Activated naive CD8-positive, alpha-beta T cell treated with anti-CD3 and anti-CD28 coated beads, Interleukin-2, amount 10 ng/mL, durations not matched to agents 7 days and 5 days (primary cell): Measurements from ENCODE around the gene MINDY1. TPM values are rescaled to one million over a fixed set of nuclear protein-coding genes. Genes with fewer than 3 reads are reported as not detected.

Experiments used
- ATAC-seq: fragments of 150-1000 bp; cut with Tn5 transposase; one replicate; pipeline ENCODE4 v1.10.0; 2021; ENCODE audit warnings: low read depth, moderate library complexity
- POLR2A ChIA-PET: fragments of 350-600 bp; sonication (Branson Sonifier 250); formaldehyde crosslinking; loops from one replicate; lab custom pipeline; 2021; ENCODE audit warnings: antibody characterized with exemption; lab: Charles Lee
- DNase-seq: peaks from one replicate; pipeline ENCODE4 v3.0.0; 2021
- H3K27ac Mint-ChIP-seq: one replicate; pipeline ENCODE4 v1.8.0; 2022; ENCODE audit warnings: mild to moderate bottlenecking, mixed read lengths
- H3K27me3 Mint-ChIP-seq: one replicate; pipeline ENCODE4 v1.8.0; 2022; ENCODE audit warnings: mild to moderate bottlenecking, moderate library complexity, mixed read lengths
- H3K36me3 Mint-ChIP-seq: one replicate; pipeline ENCODE4 v1.8.0; 2021; ENCODE audit warnings: mild to moderate bottlenecking, mixed read lengths
- H3K4me1 Mint-ChIP-seq: one replicate; pipeline ENCODE4 v1.8.0; 2021; ENCODE audit warnings: mixed read lengths
- H3K4me3 Mint-ChIP-seq: one replicate; pipeline ENCODE4 v1.8.0; 2022; ENCODE audit warnings: mild to moderate bottlenecking, moderate library complexity, mixed read lengths
- H3K9me3 Mint-ChIP-seq: one replicate; pipeline ENCODE4 v1.8.0; 2021; ENCODE audit warnings: mixed read lengths
- total RNA-seq, 2 experiments: library from RNA; stranded (reverse); gene quantifications; one replicate each; pipeline ENCODE4 v1.2.3, GENCODE V29; 2021

MINDY1 gene
- total RNA-seq, 2 experiments from 2014 or later = 11.5 to 12.7 TPM

- no peaks in the 10 kb centered on the region for H3K27me3 Mint-ChIP-seq
- peaks cover 8% of the 10 kb centered on the region for H3K4me1 Mint-ChIP-seq
- POLR2A ChIA-PET = no interaction called here
- H3K9me3 Mint-ChIP-seq = no peaks in the 10 kb centered on the region
- no peak for DNase-seq
- H3K36me3 Mint-ChIP-seq = peaks cover 15% of the 10 kb centered on the region
- ATAC-seq = no peak
- H3K27ac Mint-ChIP-seq = no peak overlapping the region
- no peak overlapping the region for H3K4me3 Mint-ChIP-seq
Observed at GRCh38 chr1:151039521-151039920, 32.8 kb upstream of the MINDY1 start.

DNA sequence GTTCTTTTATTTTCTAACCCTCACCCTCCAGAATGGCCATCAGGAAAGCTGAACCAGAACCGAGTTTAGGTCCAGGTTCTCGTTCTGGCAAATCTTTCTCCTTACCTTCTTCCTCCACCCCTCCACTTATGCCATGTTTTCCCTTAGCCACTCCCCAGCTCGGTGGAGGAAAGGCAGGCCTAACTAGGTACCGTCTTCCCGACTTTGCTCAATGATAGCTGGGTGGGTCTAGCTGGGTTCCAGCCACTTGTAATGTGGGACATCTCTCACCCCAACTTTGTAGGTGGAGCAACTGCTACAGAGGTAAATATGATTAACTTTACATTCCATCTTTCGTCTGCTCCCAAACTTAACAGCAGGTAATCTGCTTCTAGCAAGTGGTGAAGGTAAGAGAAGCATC lies 30.3 kb upstream of the MINDY1 start:
- Mint-ChIP-seq H3K27me3 (no peaks in the 10 kb centered on the region), H3K4me3 (no peak overlapping the region), H3K4me1 (peaks cover 2% of the 10 kb centered on the region), H3K9me3 (no peaks in the 10 kb centered on the region), H3K36me3 (peaks cover 19% of the 10 kb centered on the region), H3K27ac (no peak overlapping the region)
- no peak for DNase-seq
- ATAC-seq = no peak
- POLR2A ChIA-PET = interaction anchor here (1.5 kb wide), 1 partner anchor 75 kb away, joined by 3 read pairs; no protein-coding TSS in a partner anchor

GRCh38 chr1:151036356-151036755 lies 29.7 kb upstream of the MINDY1 start, which contains the start of gene BNIPL:
Gene BNIPL (plus strand): TSS chr1:151036586. CDS start chr1:151036726, 140 bp downstream.
- no peak for DNase-seq
- POLR2A ChIA-PET = interaction anchor here (1.5 kb wide), 1 partner anchor 76 kb away, joined by 3 read pairs; no protein-coding TSS in a partner anchor
- H3K27me3 Mint-ChIP-seq = no peaks in the 10 kb centered on the region
- ATAC-seq = no peak
- no peak within 1 kb of the TSS for H3K27ac Mint-ChIP-seq
- no peak within 1 kb of the TSS for H3K4me3 Mint-ChIP-seq
- no peaks in the 10 kb centered on the region for H3K9me3 Mint-ChIP-seq
- peaks cover 19% of the 10 kb centered on the region for H3K36me3 Mint-ChIP-seq
- H3K4me1 Mint-ChIP-seq = peaks cover 2% of the 10 kb centered on the region

GRCh38 chr1:151035167-151035566 lies 28.5 kb upstream of the MINDY1 start:
- POLR2A ChIA-PET = interaction anchor here (0.5 kb wide), 2 partner anchors 11 to 13 kb away, joined by 3 read pairs; partner anchors contain the start of gene C1orf56
- no peak for ATAC-seq
- no peak overlapping the region for H3K27ac Mint-ChIP-seq
- no peaks in the 10 kb centered on the region for H3K27me3 Mint-ChIP-seq
- DNase-seq = no peak
- H3K4me1 Mint-ChIP-seq = peaks cover 2% of the 10 kb centered on the region
- peaks cover 19% of the 10 kb centered on the region for H3K36me3 Mint-ChIP-seq
- H3K9me3 Mint-ChIP-seq = no peaks in the 10 kb centered on the region
- no peak overlapping the region for H3K4me3 Mint-ChIP-seq

- ATAC-seq (no peak), DNase-seq (no peak)
- POLR2A ChIA-PET = no interaction called here
- H3K27me3 Mint-ChIP-seq = no peaks in the 10 kb centered on the region
- peaks cover 25% of the 10 kb centered on the region for H3K36me3 Mint-ChIP-seq
- H3K4me1 Mint-ChIP-seq = peaks cover 2% of the 10 kb centered on the region
- no peak overlapping the region for H3K27ac Mint-ChIP-seq
- no peak overlapping the region for H3K4me3 Mint-ChIP-seq
- H3K9me3 Mint-ChIP-seq = no peaks in the 10 kb centered on the region
Observed at GRCh38 chr1:151032164-151032563, 25.5 kb upstream of the MINDY1 start.

DNA sequence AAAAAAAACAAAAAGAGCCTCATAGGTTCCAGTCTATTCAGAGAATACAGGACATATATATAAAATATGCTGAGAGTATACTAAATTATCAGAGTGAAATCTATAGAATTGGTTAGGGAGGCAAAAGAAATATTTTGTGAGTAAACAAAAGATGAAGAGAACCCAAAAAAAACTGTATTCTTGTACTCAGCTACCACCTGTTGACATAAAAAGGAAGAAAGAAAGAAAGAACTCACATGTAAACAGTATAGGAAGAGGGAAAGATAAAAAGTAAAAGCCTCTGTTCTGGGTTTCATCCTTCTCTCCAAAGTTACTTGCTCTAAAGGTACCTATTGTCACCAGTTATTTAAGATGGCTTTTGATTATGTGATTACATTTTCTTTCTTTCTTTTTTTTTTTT lies 19.8 kb upstream of the MINDY1 start:
- POLR2A ChIA-PET = no interaction called here
- Mint-ChIP-seq H3K4me3 (no peak overlapping the region), H3K27ac (no peak overlapping the region), H3K9me3 (no peaks in the 10 kb centered on the region), H3K36me3 (peaks cover 12% of the 10 kb centered on the region), H3K27me3 (no peaks in the 10 kb centered on the region), H3K4me1 (peaks cover 5% of the 10 kb centered on the region)
- DNase-seq (no peak), ATAC-seq (no peak)

GRCh38 chr1:151024540-151025146 lies 17.9 kb upstream of the MINDY1 start:
- H3K9me3 Mint-ChIP-seq = no peaks in the 10 kb centered on the region
- H3K27ac Mint-ChIP-seq = peak overlapping the region; percentile 70
- ATAC-seq (peak; percentile 100), DNase-seq (peak; percentile 80)
- peaks cover 5% of the 10 kb centered on the region for H3K4me1 Mint-ChIP-seq
- peak overlapping the region; percentile 63 for H3K4me3 Mint-ChIP-seq
- peaks cover 7% of the 10 kb centered on the region for H3K36me3 Mint-ChIP-seq
- POLR2A ChIA-PET = interaction anchor here (0.7 to 1.7 kb wide), 6 partner anchors 23 to 75 kb away, joined by 3 to 14 read pairs (median 6); partner anchors contain the start of genes C1orf56, CDC42SE1, GABPB2 and MLLT11
- no peaks in the 10 kb centered on the region for H3K27me3 Mint-ChIP-seq

GRCh38 chr1:151013518-151013917 lies 6.8 kb upstream of the MINDY1 start:
- no peaks in the 10 kb centered on the region for H3K27me3 Mint-ChIP-seq
- POLR2A ChIA-PET = no interaction called here
- peaks cover 22% of the 10 kb centered on the region for H3K4me1 Mint-ChIP-seq
- H3K27ac Mint-ChIP-seq = no peak overlapping the region
- H3K36me3 Mint-ChIP-seq = peaks cover 4% of the 10 kb centered on the region
- H3K9me3 Mint-ChIP-seq = no peaks in the 10 kb centered on the region
- no peak overlapping the region for H3K4me3 Mint-ChIP-seq
- no peak for DNase-seq
- no peak for ATAC-seq

GRCh38 chr1:151012684-151013471 lies 6.2 kb upstream of the MINDY1 start:
- ATAC-seq = no peak
- Mint-ChIP-seq H3K4me1 (peaks cover 27% of the 10 kb centered on the region), H3K36me3 (peaks cover 4% of the 10 kb centered on the region), H3K27me3 (no peaks in the 10 kb centered on the region), H3K4me3 (no peak overlapping the region), H3K27ac (no peak overlapping the region), H3K9me3 (no peaks in the 10 kb centered on the region)
- DNase-seq = no peak
- POLR2A ChIA-PET = no interaction called here

- DNase-seq (no peak), ATAC-seq (no peak)
- Mint-ChIP-seq H3K4me3 (peak overlapping the region; percentile 50), H3K9me3 (no peaks in the 10 kb centered on the region), H3K36me3 (peaks cover 4% of the 10 kb centered on the region), H3K27me3 (no peaks in the 10 kb centered on the region), H3K4me1 (peaks cover 40% of the 10 kb centered on the region), H3K27ac (peak overlapping the region; percentile 48)
- POLR2A ChIA-PET = interaction anchor here (1.2 to 1.5 kb wide), 2 partner anchors 37 to 145 kb away, joined by 3 to 6 read pairs; partner anchors contain the start of genes C1orf56 and TNFAIP8L2
Observed at GRCh38 chr1:151011154-151011850, 4.6 kb upstream of the MINDY1 start.

- H3K36me3 Mint-ChIP-seq = peaks cover 3% of the 10 kb centered on the region
- DNase-seq (no peak), ATAC-seq (no peak)
- no peak overlapping the region for H3K27ac Mint-ChIP-seq
- H3K4me3 Mint-ChIP-seq = peak overlapping the region; percentile 4
- H3K27me3 Mint-ChIP-seq = no peaks in the 10 kb centered on the region
- no peaks in the 10 kb centered on the region for H3K9me3 Mint-ChIP-seq
- peaks cover 48% of the 10 kb centered on the region for H3K4me1 Mint-ChIP-seq
- POLR2A ChIA-PET = interaction anchor here (0.7 kb wide), 1 partner anchor 101 kb away, joined by 3 read pairs; no protein-coding TSS in a partner anchor
Observed at GRCh38 chr1:151010346-151010726, 3.6 kb upstream of the MINDY1 start.

GRCh38 chr1:151009674-151010345 lies 3.1 kb upstream of the MINDY1 start:
- no peak for ATAC-seq
- Mint-ChIP-seq H3K27me3 (no peaks in the 10 kb centered on the region), H3K27ac (no peak overlapping the region), H3K9me3 (no peaks in the 10 kb centered on the region), H3K4me3 (peak overlapping the region; percentile 98), H3K36me3 (peaks cover 3% of the 10 kb centered on the region), H3K4me1 (peaks cover 51% of the 10 kb centered on the region)
- POLR2A ChIA-PET = interaction anchor here (0.7 kb wide), 1 partner anchor 101 kb away, joined by 3 read pairs; no protein-coding TSS in a partner anchor
- DNase-seq = no peak
